Measurements from ENCODE around the gene TRPM2.
"Not testable (repeated sequence)": the region's sequence is repeated elsewhere in the genome, so short reads cannot be mapped to it uniquely, and the experiment has no call there.

The TRPM2 gene

GRCh38 chr21:44354001-44354405 is 582 bp downstream of the TRPM2 start:
- no peak for DNase-seq (ENCODE audit: low spot score)

- DNase-seq (ENCODE audit: low spot score) = no peak
Observed at GRCh38 chr21:44354775-44355771, 1.7 kb downstream of the TRPM2 start.

GRCh38 chr21:44356160-44356559 is 2.7 kb downstream of the TRPM2 start:
- no peak for DNase-seq (ENCODE audit: low spot score)

GRCh38 chr21:44356636-44357035 is 3.2 kb downstream of the TRPM2 start:
- no peak for DNase-seq (ENCODE audit: low spot score)

DNA sequence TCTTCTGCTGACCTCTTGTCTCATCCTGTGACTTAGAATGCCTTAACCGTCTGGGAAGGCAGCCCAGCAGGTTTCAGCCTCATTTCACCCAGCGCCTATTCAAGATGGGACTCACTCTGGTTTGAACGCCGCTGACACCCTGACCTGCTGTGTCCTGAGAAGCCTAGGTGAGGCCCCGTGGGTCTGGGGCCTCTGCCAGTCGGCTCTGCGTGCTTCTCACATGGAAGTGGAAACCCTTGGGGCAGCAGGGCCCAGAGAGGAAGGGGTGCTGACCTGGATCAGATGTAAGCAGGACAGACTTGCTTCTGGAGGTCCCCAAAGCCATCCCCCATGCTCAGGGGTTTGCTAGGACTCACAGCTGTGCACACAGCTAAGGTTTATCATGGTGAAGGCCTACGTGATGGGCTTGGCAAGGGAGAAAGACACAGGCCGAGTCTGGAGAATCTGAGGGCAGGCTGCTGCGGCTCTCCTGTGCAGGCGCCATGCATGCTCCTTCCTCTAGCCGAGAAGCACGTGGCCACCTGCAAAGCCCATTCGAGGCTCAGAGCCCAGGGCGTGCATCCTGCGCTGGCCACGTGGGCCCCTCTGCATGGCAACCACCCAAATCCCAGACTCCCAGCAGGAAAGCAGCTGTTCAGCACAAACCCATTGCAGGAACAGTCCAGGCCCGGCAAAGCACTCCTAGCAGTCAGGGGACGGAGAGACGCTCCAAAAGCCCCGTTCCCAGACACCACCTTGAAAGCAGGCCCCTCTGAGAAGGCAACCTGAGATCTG is 3.8 kb downstream of the TRPM2 start:
- DNase-seq (ENCODE audit: low spot score) = no peak

GRCh38 chr21:44359396-44359795 is 6.0 kb downstream of the TRPM2 start:
- no peak for DNase-seq (ENCODE audit: low spot score)

- no peak for DNase-seq (ENCODE audit: low spot score)
Observed at GRCh38 chr21:44360159-44360558, 6.7 kb downstream of the TRPM2 start.

GRCh38 chr21:44361903-44362302 is 8.5 kb downstream of the TRPM2 start:
- DNase-seq (ENCODE audit: low spot score) = not testable (repeated sequence)

DNA sequence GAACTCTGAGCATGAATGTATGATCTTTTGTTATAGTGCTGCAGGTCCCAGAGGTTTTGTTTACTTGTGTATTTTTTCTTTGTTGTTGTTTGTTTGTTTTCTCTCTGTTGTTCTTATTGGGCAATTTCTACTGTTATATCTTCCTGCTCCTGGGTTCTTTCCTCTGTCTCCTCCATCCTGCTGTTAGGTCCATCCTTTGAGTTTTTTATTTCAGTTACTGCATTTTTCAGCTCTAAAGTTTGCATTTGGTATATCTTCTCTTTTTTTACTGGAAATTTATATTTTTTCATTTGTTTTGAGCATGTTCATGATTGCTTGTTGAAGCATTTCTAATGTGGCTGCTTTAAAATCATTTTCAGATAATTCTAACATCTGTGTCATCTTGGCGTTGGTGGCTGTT is 9.9 kb downstream of the TRPM2 start:
- DNase-seq (ENCODE audit: low spot score) = no peak

DNA sequence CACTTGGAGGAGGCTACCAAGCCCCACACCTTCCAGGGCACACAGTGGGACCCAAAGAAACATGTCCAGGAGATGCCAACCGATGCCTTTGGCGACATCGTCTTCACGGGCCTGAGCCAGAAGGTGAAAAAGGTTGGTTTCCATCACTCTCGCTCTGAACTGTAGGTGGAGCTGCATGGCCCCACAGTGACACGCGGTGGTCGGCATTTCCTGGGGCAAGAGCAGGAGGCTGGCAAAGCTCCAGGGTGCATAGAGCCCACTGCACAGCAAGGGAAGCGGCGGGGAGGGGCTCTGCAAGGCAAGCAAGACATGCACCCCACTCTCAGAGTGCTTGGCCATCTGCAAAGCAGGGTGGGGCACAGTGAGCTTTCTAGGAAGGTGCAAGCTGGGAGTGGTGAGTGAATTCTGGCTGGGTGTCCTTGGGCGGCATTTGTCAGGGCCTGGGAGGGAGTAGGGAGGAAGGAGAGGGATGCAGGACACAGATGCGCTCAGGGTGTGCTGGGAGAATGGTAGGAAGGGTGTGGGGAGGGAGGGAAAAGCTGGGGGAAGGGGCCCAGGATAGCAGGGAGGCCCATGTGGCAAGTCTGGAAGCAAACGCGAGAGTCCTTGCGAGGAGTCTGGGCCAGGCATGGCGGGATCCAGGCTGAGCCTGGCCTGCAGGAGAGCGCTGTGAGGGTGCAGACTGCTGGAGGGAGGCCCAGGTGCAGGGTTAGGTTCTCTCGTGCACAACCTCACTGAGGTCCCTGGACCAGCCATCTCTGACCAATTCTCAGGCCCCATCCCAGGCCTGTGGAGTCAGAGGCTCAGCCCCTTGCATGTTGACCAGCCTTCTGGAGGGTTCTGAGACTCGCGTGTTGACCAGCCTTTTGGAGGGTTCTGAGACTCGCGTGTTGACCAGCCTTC is 11.0 kb downstream of the TRPM2 start:
- DNase-seq (ENCODE audit: low spot score) = no peak

DNA sequence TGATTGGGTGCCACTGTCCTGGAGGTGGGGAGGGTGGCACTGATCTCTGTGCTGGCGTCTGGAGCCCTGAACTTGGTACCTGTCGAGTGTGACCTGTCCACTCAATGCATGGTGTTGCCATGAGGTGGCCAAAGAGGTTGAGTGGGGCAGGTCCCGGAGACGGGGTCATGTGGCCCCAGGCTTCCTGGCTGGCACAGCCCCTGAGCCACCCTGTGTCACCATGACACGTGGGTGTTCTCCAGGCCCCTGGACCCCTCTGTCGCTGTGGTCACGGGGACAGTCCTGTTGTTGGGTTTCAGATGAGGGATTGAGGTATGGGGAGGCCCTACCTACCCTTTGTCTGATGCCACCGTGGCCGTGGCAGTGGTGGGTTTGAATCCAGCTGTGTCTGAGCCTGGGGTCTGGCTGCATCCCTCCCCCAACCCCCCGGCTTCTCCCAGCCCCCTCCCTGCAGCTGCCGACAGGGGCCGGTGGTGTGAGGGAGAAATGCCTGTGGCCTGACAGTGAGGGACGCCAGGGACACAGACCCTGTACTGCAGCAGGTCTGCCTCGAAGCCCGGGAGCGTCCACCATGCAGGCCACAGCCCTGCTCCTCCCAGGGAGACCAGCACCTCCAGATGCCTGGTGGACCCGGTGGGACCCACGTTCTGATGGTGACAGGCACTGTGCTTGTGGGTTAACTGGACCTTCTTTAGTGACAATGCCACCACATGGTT is 12.0 kb downstream of the TRPM2 start:
- no peak for DNase-seq (ENCODE audit: low spot score)

DNA sequence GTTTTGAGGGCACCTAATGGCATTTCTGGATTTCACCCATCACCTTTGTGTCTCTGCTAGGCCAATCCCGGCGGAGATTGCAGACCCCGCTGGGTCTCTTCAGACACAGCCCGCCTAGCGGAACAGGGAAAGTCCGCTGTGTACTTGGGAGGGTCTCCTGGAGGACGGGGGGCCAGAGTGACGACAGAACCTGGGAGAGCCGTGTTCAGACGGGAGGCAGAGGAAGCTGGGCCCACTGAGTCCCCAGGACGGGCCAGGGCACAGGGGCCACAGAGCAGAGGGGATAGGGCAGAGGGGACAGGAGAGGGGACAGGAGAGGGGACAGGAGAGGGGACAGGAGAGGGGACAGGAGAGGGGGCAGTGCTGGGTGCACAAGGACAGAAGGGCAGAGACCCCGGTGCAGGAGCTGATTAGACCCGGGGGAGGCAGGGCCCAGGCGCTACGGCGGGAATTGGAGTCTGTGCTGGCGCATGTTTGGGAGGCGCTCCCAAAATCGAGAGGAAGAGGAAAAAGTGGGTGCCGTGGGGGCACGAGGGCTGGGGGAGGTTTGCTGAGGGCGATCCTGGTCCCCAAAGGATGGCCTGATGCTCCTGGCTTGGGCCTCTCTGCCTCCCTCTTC is 12.7 kb downstream of the TRPM2 start:
- DNase-seq (ENCODE audit: low spot score) = no peak

DNA sequence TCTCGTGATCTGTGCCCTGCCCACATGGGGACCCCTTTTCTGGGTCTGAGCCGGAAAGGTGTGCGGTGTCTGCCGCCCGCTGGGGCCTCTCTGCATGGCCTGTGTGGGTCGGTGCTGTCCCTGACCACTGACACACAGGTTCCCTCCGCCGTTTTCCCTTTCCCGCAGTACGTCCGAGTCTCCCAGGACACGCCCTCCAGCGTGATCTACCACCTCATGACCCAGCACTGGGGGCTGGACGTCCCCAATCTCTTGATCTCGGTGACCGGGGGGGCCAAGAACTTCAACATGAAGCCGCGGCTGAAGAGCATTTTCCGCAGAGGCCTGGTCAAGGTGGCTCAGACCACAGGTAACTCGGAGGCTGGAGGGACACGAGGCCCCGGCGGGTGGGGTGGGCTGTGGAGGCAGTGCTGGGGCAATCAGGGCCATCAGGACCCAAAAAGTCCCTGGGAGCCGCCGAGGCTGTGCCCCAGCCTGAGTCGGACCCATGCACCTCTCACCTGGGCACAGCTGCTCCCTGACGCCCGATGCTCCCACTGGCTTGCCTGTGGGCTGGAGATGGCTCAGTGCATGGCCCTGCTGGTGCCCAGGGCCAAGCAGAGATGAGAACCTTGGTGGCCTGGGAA is 13.3 kb downstream of the TRPM2 start:
- no peak for DNase-seq (ENCODE audit: low spot score)

DNA sequence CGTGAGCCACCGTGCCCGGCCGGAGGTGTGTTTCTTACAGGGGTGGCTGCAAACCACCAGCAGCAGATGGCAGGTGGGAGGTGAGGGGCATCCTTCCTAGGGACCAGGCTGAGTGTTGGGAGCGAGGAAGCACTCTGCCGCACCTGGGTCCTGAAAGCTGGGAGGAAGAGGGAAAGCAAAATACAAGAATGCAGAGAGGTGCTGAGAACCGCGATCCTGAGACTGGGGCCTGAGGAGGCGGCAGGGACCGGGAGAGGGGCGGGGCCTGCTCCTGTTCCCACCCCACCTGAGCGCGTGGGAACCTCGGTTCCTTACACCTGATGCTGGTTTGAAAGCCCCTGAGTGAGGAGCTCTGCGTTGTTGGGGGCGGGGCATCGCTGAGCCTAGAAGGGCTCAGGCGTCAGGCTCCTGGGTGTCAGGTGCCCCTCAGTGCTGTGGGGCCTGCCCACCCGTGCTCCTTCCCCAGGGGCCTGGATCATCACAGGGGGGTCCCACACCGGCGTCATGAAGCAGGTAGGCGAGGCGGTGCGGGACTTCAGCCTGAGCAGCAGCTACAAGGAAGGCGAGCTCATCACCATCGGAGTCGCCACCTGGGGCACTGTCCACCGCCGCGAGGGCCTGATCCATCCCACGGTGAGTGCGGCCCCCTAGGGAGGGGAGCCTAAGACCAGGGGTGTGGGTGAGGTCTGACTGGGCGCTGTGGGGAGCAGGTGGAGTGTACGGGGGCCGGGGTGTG is 15.5 kb downstream of the TRPM2 start:
- DNase-seq (ENCODE audit: low spot score) = no peak

GRCh38 chr21:44370027-44370735 is 16.8 kb downstream of the TRPM2 start:
- DNase-seq (ENCODE audit: low spot score) = no peak

DNA sequence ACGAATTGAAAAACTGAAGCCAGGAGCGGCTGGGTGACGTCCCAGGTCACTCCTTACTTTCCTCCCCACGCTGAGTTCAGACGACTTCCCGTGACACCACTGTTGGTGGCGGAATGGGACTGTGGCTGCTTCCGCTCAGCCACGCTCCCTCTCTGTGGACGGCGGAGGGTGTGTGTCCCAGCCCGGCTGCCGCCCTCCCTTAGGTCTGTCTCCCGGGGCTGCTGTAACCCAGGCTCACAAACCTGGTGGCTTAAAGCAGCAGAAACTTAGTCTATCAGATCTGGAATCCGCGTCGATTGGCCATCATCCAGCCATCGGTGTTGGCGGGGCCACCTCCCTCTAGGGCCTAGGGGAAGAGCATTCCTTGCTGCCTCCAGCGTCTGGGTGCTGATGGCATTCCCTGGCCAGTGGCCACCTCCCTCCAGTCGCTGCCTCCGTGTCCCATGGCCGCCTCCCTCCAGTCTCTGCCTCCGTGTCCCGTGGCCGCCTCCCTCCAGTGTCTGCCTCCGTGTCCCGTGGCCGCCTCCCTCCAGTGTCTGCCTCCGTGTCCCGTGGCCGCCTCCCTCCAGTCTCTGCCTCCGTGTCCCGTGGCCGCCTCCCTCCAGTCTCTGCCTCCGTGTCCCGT is 17.5 kb downstream of the TRPM2 start:
- DNase-seq (ENCODE audit: low spot score) = no peak

GRCh38 chr21:44371596-44371995 is 18.2 kb downstream of the TRPM2 start:
- DNase-seq (ENCODE audit: low spot score) = no peak

DNA sequence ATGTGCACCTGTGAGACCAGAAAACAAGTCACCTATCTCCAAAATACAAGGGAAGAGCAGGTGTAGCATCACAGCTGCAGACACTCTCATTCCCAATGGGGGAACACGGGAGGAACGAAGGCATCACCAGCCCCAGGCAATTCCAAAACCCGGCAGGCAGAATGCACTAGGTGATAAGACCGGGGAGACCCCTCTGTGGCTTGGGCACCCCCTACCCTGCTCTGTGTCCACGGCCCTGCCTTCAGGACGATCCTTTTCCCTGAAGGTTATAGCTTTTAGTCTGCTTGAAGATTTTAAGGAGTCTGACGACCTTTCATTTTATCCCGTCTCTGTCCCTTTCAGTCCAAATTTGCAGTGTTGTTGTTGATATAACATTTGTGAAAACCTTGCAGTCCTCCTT is 19.2 kb downstream of the TRPM2 start:
- DNase-seq (ENCODE audit: low spot score) = no peak

Measured in SK-N-DZ (cell line).